HepG2 (cell line): ENCODE data around the gene APOD. TPM values are rescaled to one million over a fixed set of nuclear protein-coding genes. Genes with fewer than 3 reads are reported as not detected.

Source experiments
- ARID3A ChIP-seq: IDR thresholded peaks from 2 replicates; pipeline ENCODE4 v1.6.1; 2012; ENCODE audit warnings: low read depth, low read length, improper control_type of control experiment
- BRD4 ChIP-seq: sonication (generic); formaldehyde crosslinking; IDR thresholded peaks from 2 replicates; pipeline ENCODE4 v1.4.0; 2020; ENCODE audit warnings: missing genetic modification reagents
- ELF3 ChIP-seq: IDR thresholded peaks from 2 replicates; pipeline ENCODE4 v1.6.1; 2016; ENCODE audit warnings: missing genetic modification reagents, missing compliant biosample characterization
- GATA4 ChIP-seq: sonication (generic); IDR thresholded peaks from 2 replicates; pipeline ENCODE4 v1.6.1; 2016; ENCODE audit warnings: antibody characterized with exemption, low read depth, borderline replicate concordance
- GLI4 ChIP-seq: sonication (generic); formaldehyde crosslinking; IDR thresholded peaks from 2 replicates; pipeline ENCODE4 v1.5.1; 2020; ENCODE audit warnings: missing genetic modification reagents, mild to moderate bottlenecking, moderate library complexity, borderline replicate concordance
- HMGXB4 ChIP-seq, 2 experiments: sonication (generic) in 1 of 2; formaldehyde crosslinking in 1 of 2; IDR thresholded peaks; 2 replicates each; pipeline versions ENCODE4 v1.4.0 to v1.6.1; 2018 to 2020; ENCODE audit warnings: missing genetic modification reagents in 2 of 2, borderline replicate concordance in 1 of 2, low read depth in 1 of 2, mild to moderate bottlenecking in 1 of 2, missing biosample characterization in 1 of 2
- NCOA2 ChIP-seq: sonication (generic); formaldehyde crosslinking; IDR thresholded peaks from 2 replicates; pipeline ENCODE4 v1.8.0; 2022; ENCODE audit warnings: inconsistent platforms
- PRDM15 ChIP-seq: sonication (generic); formaldehyde crosslinking; IDR thresholded peaks from 2 replicates; pipeline ENCODE4 v1.4.0; 2020; ENCODE audit warnings: missing genetic modification reagents
- RBAK ChIP-seq: sonication (generic); formaldehyde crosslinking; IDR thresholded peaks from 2 replicates; pipeline ENCODE4 v1.5.1; 2020; ENCODE audit warnings: mild to moderate bottlenecking, missing genetic modification reagents
- TCF7L2 ChIP-seq: IDR thresholded peaks from 2 replicates; pipeline ENCODE4 v1.6.1; 2011; ENCODE audit warnings: mild to moderate bottlenecking, low read depth, low read length, moderate library complexity
- ZNF180 ChIP-seq: sonication (generic); formaldehyde crosslinking; IDR thresholded peaks from 2 replicates; pipeline ENCODE4 v1.4.0; 2020; ENCODE audit warnings: low read depth, missing genetic modification reagents, borderline replicate concordance
- ZNF251 ChIP-seq: sonication (generic); formaldehyde crosslinking; IDR thresholded peaks from 2 replicates; pipeline ENCODE4 v1.9.0; 2021; ENCODE audit warnings: mild to moderate bottlenecking, missing genetic modification reagents
- ZNF558 ChIP-seq: sonication (generic); formaldehyde crosslinking; IDR thresholded peaks from 2 replicates; pipeline ENCODE4 v1.9.0; 2022; ENCODE audit warnings: mild to moderate bottlenecking, missing genetic modification reagents, borderline replicate concordance
- ZNF577 ChIP-seq: sonication (generic); formaldehyde crosslinking; IDR thresholded peaks from 2 replicates; pipeline ENCODE4 v1.4.0; 2020; ENCODE audit warnings: mild to moderate bottlenecking, low read depth, missing genetic modification reagents, borderline replicate concordance
- ZNF646 ChIP-seq: sonication (generic); formaldehyde crosslinking; IDR thresholded peaks from 2 replicates; pipeline ENCODE4 v1.9.0; 2021; ENCODE audit warnings: mild to moderate bottlenecking, missing genetic modification reagents
- ZNF841 ChIP-seq: sonication (generic); formaldehyde crosslinking; IDR thresholded peaks from 2 replicates; pipeline ENCODE4 v1.8.1; 2023; ENCODE audit warnings: missing genetic modification reagents, borderline replicate concordance
- polyA plus RNA-seq, 8 experiments: library from polyadenylated mRNA; depleted of rRNA in 3 of 8; stranded (reverse) in 7 of 8; unstranded in 1 of 8; fragments of >200 nt; fragmentation: Illumina TruSeq in 4 of 8; extraction: Trizol in 4 of 8; gene quantifications; 2 replicates each; pipeline versions ENCODE4 v1.2.1 to v1.2.3, GENCODE V29; 2011 to 2016; ENCODE audit warnings: low read depth in 4 of 8, missing spikeins in 1 of 8, mixed read lengths in 1 of 8; ENCODE audit not compliant: insufficient read depth in 1 of 8
- total RNA-seq, 5 experiments: library from RNA; depleted of rRNA; stranded (reverse); fragments of >200 nt; fragmentation: Illumina TruSeq; extraction: Trizol; gene quantifications; 2 replicates each; pipeline ENCODE4 v1.2.3, GENCODE V29; 2016; ENCODE audit warnings: low read depth in 1 of 5

APOD gene
- total and polyA plus RNA-seq, 2 of the 13 experiments (the other 11 are each of a cell fraction or from before 2014, with no cell fraction given): not detected

- TF ChIP-seq GATA4 (peak; percentile 87; the same call in 1 of the 2 replicates), ELF3 (CRISPR knock-in tag) (peak; percentile 18; the same call in 1 of the 2 replicates), PRDM15 (CRISPR knock-in tag) (0 out of 2 replicates have a peak, but pooled peaks have one; percentile 30), ZNF558 (CRISPR knock-in tag) (no peak), BRD4 (CRISPR knock-in tag) (no peak), RBAK (CRISPR knock-in tag) (no peak), NCOA2 (CRISPR knock-in tag) (peak; percentile 66; the same call in 1 of the 2 replicates), GLI4 (CRISPR knock-in tag) (no peak), ZNF841 (no peak), HMGXB4 (CRISPR knock-in tag; IDR thresholded peaks at IDR 0.05; ENCODE audit: borderline replicate concordance in 1 of 2, low read depth in 1 of 2) (no peak), TCF7L2 (0 out of 2 replicates have a peak, but pooled peaks have one; percentile 8), ZNF646 (no peak), ZNF180 (no peak), ZNF577 (CRISPR knock-in tag) (no peak), ARID3A (0 out of 2 replicates have a peak, but pooled peaks have one; percentile 30), ZNF251 (CRISPR knock-in tag) (no peak)
Observed at GRCh38 chr3:195548501-195548900, 35.2 kb downstream of the APOD start (continued).
